Progenitor cell of endocrine pancreas (in vitro differentiated cells): Measurements from ENCODE around the gene FILIP1. TPM values are rescaled to one million over a fixed set of nuclear protein-coding genes. Genes with fewer than 3 reads are reported as not detected.

Source experiments
- DNase-seq: peaks from one replicate; pipeline ENCODE4 v3.0.0; 2021; ENCODE audit warnings: low spot score; ENCODE audit not compliant: unreplicated experiment
- H3K27ac Mint-ChIP-seq: 2 replicates; pipeline ENCODE4 v1.8.0; 2021; ENCODE audit warnings: mild to moderate bottlenecking, moderate library complexity, mixed read lengths
- H3K27me3 Mint-ChIP-seq: 2 replicates; pipeline ENCODE4 v1.8.0; 2021; ENCODE audit warnings: mixed read lengths
- H3K36me3 Mint-ChIP-seq: 2 replicates; pipeline ENCODE4 v1.8.0; 2022; ENCODE audit warnings: mixed read lengths; ENCODE audit not compliant: insufficient read depth
- H3K4me1 Mint-ChIP-seq: 2 replicates; pipeline ENCODE4 v1.8.0; 2021; ENCODE audit warnings: low read depth, mixed read lengths
- H3K4me3 Mint-ChIP-seq: 2 replicates; pipeline ENCODE4 v1.8.0; 2021; ENCODE audit warnings: low read depth, mild to moderate bottlenecking, moderate library complexity, mixed read lengths
- H3K9me3 Mint-ChIP-seq: 2 replicates; pipeline ENCODE4 v1.8.0; 2021; ENCODE audit warnings: low read depth, mixed read lengths
- CTCF ChIP-seq: fragments of 200-600 bp; sonication (generic); IDR thresholded peaks from one replicate; pipeline ENCODE4 v1.5.0; 2021; ENCODE audit warnings: antibody characterized with exemption, mild to moderate bottlenecking; ENCODE audit not compliant: unreplicated experiment
- total RNA-seq: library from RNA; stranded (reverse); gene quantifications from 2 replicates; pipeline ENCODE4 v1.2.1, GENCODE V29; 2021

Gene FILIP1
- total RNA-seq, 1 donor from 2014 or later = 0.31 TPM

DNA sequence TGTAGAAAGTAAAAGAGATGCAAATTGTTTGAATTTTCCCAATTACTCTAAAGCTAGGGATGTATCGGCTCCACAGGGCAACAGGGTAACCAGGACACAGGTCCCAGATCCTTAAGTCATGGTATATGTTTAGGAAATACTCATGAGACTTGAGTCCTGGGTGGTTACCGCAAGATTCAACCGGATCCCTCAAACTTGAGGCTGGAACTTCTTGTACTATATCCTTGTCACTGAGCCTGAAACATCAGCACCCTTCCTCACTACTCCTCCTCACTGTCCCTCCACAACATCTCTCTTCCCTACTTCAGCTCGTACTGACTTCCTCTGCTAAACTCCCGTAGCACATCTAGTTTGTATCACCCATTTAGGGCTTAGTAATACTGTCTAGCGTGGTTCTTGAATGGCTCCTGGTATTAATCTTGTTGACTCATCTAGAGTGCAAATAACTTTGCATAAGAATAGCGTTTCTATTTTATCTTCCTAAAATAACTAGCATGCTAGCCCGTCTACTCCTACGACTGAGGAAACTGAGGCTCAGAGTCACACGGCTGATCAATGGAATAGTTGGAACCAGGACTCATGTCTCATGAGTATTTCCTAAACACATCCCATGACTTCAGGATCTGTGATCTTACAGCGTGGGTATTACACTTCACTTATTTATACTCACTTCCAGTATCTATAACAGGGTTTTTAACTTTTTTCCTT lies 72.1 kb downstream of the FILIP1 start:
- Mint-ChIP-seq H3K9me3 (no peaks in the 10 kb centered on the region), H3K4me3 (no peak overlapping the region), H3K27ac (no peak overlapping the region), H3K36me3 (no peaks in the 10 kb centered on the region), H3K4me1 (peaks cover 21% of the 10 kb centered on the region), H3K27me3 (no peaks in the 10 kb centered on the region)
- no peak for DNase-seq
- TF ChIP-seq CTCF = no peak

- Mint-ChIP-seq H3K4me3 (no peak overlapping the region), H3K27me3 (no peaks in the 10 kb centered on the region), H3K36me3 (no peaks in the 10 kb centered on the region), H3K27ac (no peak overlapping the region), H3K9me3 (no peaks in the 10 kb centered on the region), H3K4me1 (peaks cover 23% of the 10 kb centered on the region)
- TF ChIP-seq CTCF = no peak
- no peak for DNase-seq
Observed at GRCh38 chr6:75419980-75420379, 73.6 kb downstream of the FILIP1 start.

DNA sequence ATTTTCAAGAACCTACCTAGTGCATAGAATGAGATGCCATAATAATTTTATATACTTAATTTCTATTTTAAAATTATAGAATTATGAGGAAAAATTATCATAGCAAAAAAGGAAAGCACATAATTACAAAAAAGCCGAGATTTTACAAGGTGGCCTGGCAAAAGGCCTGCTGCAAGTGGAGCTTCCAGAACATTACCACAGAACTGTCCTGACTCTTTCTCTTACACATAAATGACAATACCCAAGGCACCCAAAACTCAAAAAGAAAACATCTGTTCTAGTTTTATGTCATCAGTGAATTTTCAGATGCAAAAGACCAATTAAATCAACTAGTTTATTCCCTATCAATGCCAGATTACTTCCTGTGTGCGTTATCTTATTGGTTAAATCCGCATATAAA lies 74.2 kb downstream of the FILIP1 start:
- TF ChIP-seq CTCF = no peak
- DNase-seq = no peak
- H3K9me3 Mint-ChIP-seq = no peaks in the 10 kb centered on the region
- H3K27ac Mint-ChIP-seq = no peak overlapping the region
- H3K27me3 Mint-ChIP-seq = no peaks in the 10 kb centered on the region
- peaks cover 27% of the 10 kb centered on the region for H3K4me1 Mint-ChIP-seq
- no peaks in the 10 kb centered on the region for H3K36me3 Mint-ChIP-seq
- no peak overlapping the region for H3K4me3 Mint-ChIP-seq

DNA sequence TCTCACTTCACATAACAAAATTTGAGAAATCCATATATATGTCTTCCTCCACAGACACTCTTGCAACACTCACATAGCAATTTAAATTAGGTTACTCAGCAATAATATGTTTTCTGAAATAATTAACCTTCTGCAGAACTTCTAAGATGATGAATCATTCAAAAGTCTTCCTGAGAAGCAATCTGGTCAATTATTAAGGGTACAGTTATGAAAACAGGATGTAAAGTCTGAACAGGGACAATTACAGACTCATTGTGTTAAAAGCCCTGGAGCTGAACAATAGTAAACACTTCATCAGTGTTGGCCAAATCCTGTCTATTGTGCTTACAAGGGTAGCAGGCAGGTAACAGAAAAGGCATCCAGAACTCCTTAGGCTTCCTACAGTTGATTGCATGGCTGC lies 75.4 kb downstream of the FILIP1 start:
- no peaks in the 10 kb centered on the region for H3K9me3 Mint-ChIP-seq
- no peak for DNase-seq
- H3K4me3 Mint-ChIP-seq = no peak overlapping the region
- no peak for TF ChIP-seq CTCF
- no peak overlapping the region for H3K27ac Mint-ChIP-seq
- peaks cover 39% of the 10 kb centered on the region for H3K4me1 Mint-ChIP-seq
- H3K36me3 Mint-ChIP-seq = no peaks in the 10 kb centered on the region
- H3K27me3 Mint-ChIP-seq = no peaks in the 10 kb centered on the region

DNA sequence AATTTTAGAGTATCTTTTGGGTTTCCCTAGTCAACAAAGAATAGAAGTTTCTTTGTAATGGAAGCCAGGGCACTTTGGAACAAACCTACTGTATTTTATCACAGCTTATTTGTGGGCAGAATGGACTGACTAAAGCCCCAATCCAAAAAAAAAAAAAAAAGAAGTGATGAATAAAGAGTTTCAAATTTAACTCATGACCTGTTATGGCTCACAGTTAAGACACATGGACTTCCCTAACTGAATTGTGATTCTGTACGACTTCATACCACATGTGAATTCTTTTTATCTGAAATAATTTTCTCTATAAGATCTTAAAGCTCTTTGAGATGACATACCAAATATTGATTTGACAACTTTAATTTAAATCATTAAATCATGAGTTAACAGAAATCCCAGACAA lies 77.2 kb downstream of the FILIP1 start:
- peaks cover 10% of the 10 kb centered on the region for H3K9me3 Mint-ChIP-seq
- DNase-seq = no peak
- H3K4me1 Mint-ChIP-seq = peaks cover 53% of the 10 kb centered on the region
- H3K4me3 Mint-ChIP-seq = no peak overlapping the region
- H3K36me3 Mint-ChIP-seq = peaks cover 7% of the 10 kb centered on the region
- TF ChIP-seq CTCF = no peak
- no peaks in the 10 kb centered on the region for H3K27me3 Mint-ChIP-seq
- no peak overlapping the region for H3K27ac Mint-ChIP-seq
